ENCODE measurements around the gene ZNF385B. TPM values are rescaled to one million over a fixed set of nuclear protein-coding genes. Genes with fewer than 3 reads are reported as not detected.
"Not testable (repeated sequence)": the region's sequence is repeated elsewhere in the genome, so short reads cannot be mapped to it uniquely, and the experiment has no call there.

Gene ZNF385B
- total RNA-seq, 1 donor from 2014 or later: 35.8 TPM

- H4K20me1 ChIP-seq (ENCODE audit: low read depth): no peaks in the 10 kb centered on the region
- no peaks in the 10 kb centered on the region for H3K36me3 Mint-ChIP-seq
Observed at GRCh38 chr2:179893616-179894015, 32.2 kb upstream of the ZNF385B start.

GRCh38 chr2:179891237-179891636, 29.8 kb upstream of the ZNF385B start:
- H3K4me3 Mint-ChIP-seq: no peak overlapping the region
- no peak for TF ChIP-seq EZH2phosphoT487 (IDR thresholded peaks at IDR 0.05)
- no peak for TF ChIP-seq CTCF (IDR thresholded peaks at IDR 0.05)
- TF ChIP-seq EZH2 (IDR thresholded peaks at IDR 0.05): no peak

More at GRCh38 chr2:179893616-179894015, 32.2 kb upstream of the ZNF385B start:
- Histone ChIP-seq H3K36me3 (no peaks in the 10 kb centered on the region), H3K4me1 (peaks cover 6% of the 10 kb centered on the region), H3K4me2 (no peak overlapping the region), H3K4me3 (no peak overlapping the region), H3K27ac (no peak overlapping the region), H3K79me2 (ENCODE audit: low read depth) (no peaks in the 10 kb centered on the region), H3F3A (ENCODE audit: low read depth) (no peaks in the 10 kb centered on the region), H3K9me3 (ENCODE audit: low read depth) (no peaks in the 10 kb centered on the region), H2AFZ (replicated peaks) (peak overlapping the region; percentile 57), H3K9ac (no peak overlapping the region), H3K27me3 (no peaks in the 10 kb centered on the region)
- Mint-ChIP-seq H3K4me3 (no peak overlapping the region), H3K27me3 (ENCODE audit: insufficient read depth, low read depth) (peaks cover 2% of the 10 kb centered on the region), H3K9me3 (peaks cover 11% of the 10 kb centered on the region), H3K4me1 (no peaks in the 10 kb centered on the region), H3K27ac (no peak overlapping the region)
- no peak for DNase-seq (ENCODE audit: low spot score)
- TF ChIP-seq EZH2phosphoT487 (IDR thresholded peaks at IDR 0.05) (no peak), CTCF (IDR thresholded peaks at IDR 0.05) (no peak), EZH2 (IDR thresholded peaks at IDR 0.05) (no peak)

GRCh38 chr2:179890666-179891065, 29.3 kb upstream of the ZNF385B start:
- H3K27ac Mint-ChIP-seq: no peak overlapping the region
- no peaks in the 10 kb centered on the region for H3K27me3 ChIP-seq
- no peaks in the 10 kb centered on the region for H4K20me1 ChIP-seq (ENCODE audit: low read depth)
- H3K36me3 Mint-ChIP-seq: peaks cover 3% of the 10 kb centered on the region
- H3K79me2 ChIP-seq (ENCODE audit: low read depth): no peaks in the 10 kb centered on the region
- H2AFZ ChIP-seq (replicated peaks): no peak overlapping the region
- H3K9me3 ChIP-seq (ENCODE audit: low read depth): peaks cover 10% of the 10 kb centered on the region
- H3K4me3 ChIP-seq: no peak overlapping the region
- no peaks in the 10 kb centered on the region for H3K4me1 ChIP-seq
- no peak overlapping the region for H3K4me2 ChIP-seq
- H3K4me1 Mint-ChIP-seq: no peaks in the 10 kb centered on the region
- no peak overlapping the region for H3K9ac ChIP-seq
- H3K9me3 Mint-ChIP-seq: peaks cover 15% of the 10 kb centered on the region
- H3K27ac ChIP-seq: no peak overlapping the region
- no peaks in the 10 kb centered on the region for H3F3A ChIP-seq (ENCODE audit: low read depth)
- no peak for DNase-seq (ENCODE audit: low spot score)
- TF ChIP-seq EZH2phosphoT487 (IDR thresholded peaks at IDR 0.05) (no peak), CTCF (IDR thresholded peaks at IDR 0.05) (no peak), EZH2 (IDR thresholded peaks at IDR 0.05) (no peak)
- no peak overlapping the region for H3K4me3 Mint-ChIP-seq
- peaks cover 2% of the 10 kb centered on the region for H3K27me3 Mint-ChIP-seq (ENCODE audit: insufficient read depth, low read depth)
- H3K36me3 ChIP-seq: no peaks in the 10 kb centered on the region

More at GRCh38 chr2:179891237-179891636, 29.8 kb upstream of the ZNF385B start:
- no peaks in the 10 kb centered on the region for H3K4me1 Mint-ChIP-seq
- peaks cover 3% of the 10 kb centered on the region for H3K36me3 Mint-ChIP-seq
- Histone ChIP-seq H3K27me3 (no peaks in the 10 kb centered on the region), H4K20me1 (ENCODE audit: low read depth) (no peaks in the 10 kb centered on the region), H3K4me2 (no peak overlapping the region), H3K36me3 (no peaks in the 10 kb centered on the region), H3K9ac (no peak overlapping the region), H3K9me3 (ENCODE audit: low read depth) (peaks cover 10% of the 10 kb centered on the region), H2AFZ (replicated peaks) (no peak overlapping the region), H3F3A (ENCODE audit: low read depth) (no peaks in the 10 kb centered on the region), H3K27ac (no peak overlapping the region), H3K79me2 (ENCODE audit: low read depth) (no peaks in the 10 kb centered on the region), H3K4me3 (no peak overlapping the region), H3K4me1 (no peaks in the 10 kb centered on the region)
- DNase-seq (ENCODE audit: low spot score): no peak
- peaks cover 2% of the 10 kb centered on the region for H3K27me3 Mint-ChIP-seq (ENCODE audit: insufficient read depth, low read depth)
- H3K27ac Mint-ChIP-seq: no peak overlapping the region
- H3K9me3 Mint-ChIP-seq: peaks cover 15% of the 10 kb centered on the region

GRCh38 chr2:179888642-179889041, 27.2 kb upstream of the ZNF385B start:
- peaks cover 15% of the 10 kb centered on the region for H3K9me3 Mint-ChIP-seq
- not testable (repeated sequence) for H3K4me3 Mint-ChIP-seq
- H3K4me1 ChIP-seq: peaks cover 11% of the 10 kb centered on the region

More at GRCh38 chr2:179888642-179889041, 27.2 kb upstream of the ZNF385B start:
- not testable (repeated sequence) for H3K36me3 Mint-ChIP-seq; H3K36me3 ChIP-seq; H3K27me3 ChIP-seq; H3K4me1 Mint-ChIP-seq; H3K27ac ChIP-seq; H3K4me2 ChIP-seq; H2AFZ ChIP-seq (replicated peaks); H3K27ac Mint-ChIP-seq; H3K9ac ChIP-seq; H3K27me3 Mint-ChIP-seq (ENCODE audit: insufficient read depth, low read depth); H4K20me1 ChIP-seq (ENCODE audit: low read depth); H3F3A ChIP-seq (ENCODE audit: low read depth); H3K4me3 ChIP-seq; DNase-seq (ENCODE audit: low spot score); H3K79me2 ChIP-seq (ENCODE audit: low read depth)
- H3K9me3 ChIP-seq (ENCODE audit: low read depth): peaks cover 10% of the 10 kb centered on the region

All from neural progenitor cell (in vitro differentiated cells).